ENCODE results near the gene ST3GAL2.

Gene ST3GAL2

GRCh38 chr16:70419384-70420327 lies 19.2 kb downstream of the ST3GAL2 start:
- ATAC-seq = no peak
- TF ChIP-seq ZNF565 (CRISPR knock-in tag; conservative IDR thresholded peaks at IDR 0.05; ENCODE audit: low read depth) (no peak), CSDC2 (CRISPR knock-in tag; IDR thresholded peaks at IDR 0.05) (no peak), ZNF70 (CRISPR knock-in tag; IDR thresholded peaks at IDR 0.05) (no peak), ZFP30 (CRISPR knock-in tag; IDR thresholded peaks at IDR 0.05) (no peak), ISL1 (CRISPR knock-in tag; IDR thresholded peaks at IDR 0.05) (no peak), SNAI2 (CRISPR knock-in tag; IDR thresholded peaks at IDR 0.05) (no peak), PATZ1 (CRISPR knock-in tag; IDR thresholded peaks at IDR 0.05; ENCODE audit: borderline replicate concordance) (no peak)

- no peak for ATAC-seq
- no peak for TF ChIP-seq ARNTL (CRISPR knock-in tag; IDR thresholded peaks at IDR 0.05; ENCODE audit: borderline replicate concordance, low read depth)
- TF ChIP-seq BACH2 (CRISPR knock-in tag; IDR thresholded peaks at IDR 0.05; ENCODE audit: borderline replicate concordance) = no peak
- no peak for TF ChIP-seq ISL1 (CRISPR knock-in tag; IDR thresholded peaks at IDR 0.05)
- TF ChIP-seq OSR1 (CRISPR knock-in tag; IDR thresholded peaks at IDR 0.05) = no peak
- no peak for TF ChIP-seq ESRRG (CRISPR knock-in tag; IDR thresholded peaks at IDR 0.05)
- TF ChIP-seq ZNF565 (CRISPR knock-in tag; conservative IDR thresholded peaks at IDR 0.05; ENCODE audit: low read depth) = no peak
- TF ChIP-seq CSDC2 (CRISPR knock-in tag; IDR thresholded peaks at IDR 0.05) = no peak
- no peak for TF ChIP-seq ZNF70 (CRISPR knock-in tag; IDR thresholded peaks at IDR 0.05)
- TF ChIP-seq TCF4 (CRISPR knock-in tag; IDR thresholded peaks at IDR 0.05; ENCODE audit: borderline replicate concordance) = no peak
- TF ChIP-seq SNAI2 (CRISPR knock-in tag; IDR thresholded peaks at IDR 0.05) = no peak
- no peak for TF ChIP-seq ZFP3 (CRISPR knock-in tag; IDR thresholded peaks at IDR 0.05)
- TF ChIP-seq CSRNP3 (CRISPR knock-in tag; IDR thresholded peaks at IDR 0.05) = no peak
- no peak for TF ChIP-seq TSHZ2 (CRISPR knock-in tag; IDR thresholded peaks at IDR 0.05)
- TF ChIP-seq ZC3H10 (CRISPR knock-in tag; IDR thresholded peaks at IDR 0.05) = no peak
Measured at GRCh38 chr16:70418993-70419318, 19.9 kb downstream of the ST3GAL2 start.

GRCh38 chr16:70418274-70418992 lies 20.5 kb downstream of the ST3GAL2 start:
- no peak; the same call in 2 of the 3 replicates for ATAC-seq
- no peak for TF ChIP-seq PPARA (CRISPR knock-in tag; IDR thresholded peaks at IDR 0.05; ENCODE audit: borderline replicate concordance)
- TF ChIP-seq CSRNP3 (CRISPR knock-in tag; IDR thresholded peaks at IDR 0.05) = no peak
- no peak for TF ChIP-seq PATZ1 (CRISPR knock-in tag; IDR thresholded peaks at IDR 0.05; ENCODE audit: borderline replicate concordance)
- TF ChIP-seq TOX (CRISPR knock-in tag; IDR thresholded peaks at IDR 0.05; ENCODE audit: borderline replicate concordance) = no peak
- TF ChIP-seq ZNF565 (CRISPR knock-in tag; conservative IDR thresholded peaks at IDR 0.05; ENCODE audit: low read depth) = no peak

Data from SK-N-SH treated with all-trans-retinoic acid at 6 μM for 48 hours (cell line).